Activated CD8-positive, alpha-beta memory T cell treated with anti-CD3 and anti-CD28 coated beads, Interleukin-2, amount 50 U/mL, for 1 hour (primary cell): ENCODE measurements around the gene ANKRD29.
"Not testable (repeated sequence)": the region's sequence is repeated elsewhere in the genome, so short reads cannot be mapped to it uniquely, and the experiment has no call there.

ENCODE experiments used
- DNase-seq: peaks from one replicate; pipeline ENCODE4 v3.0.0-alpha.2; 2020; ENCODE audit errors: extremely low read depth

The ANKRD29 gene

GRCh38 chr18:23557511-23557910 lies 105.2 kb downstream of the ANKRD29 start:
- not testable (repeated sequence) for DNase-seq

- no peak for DNase-seq
These were observed 106.4 kb downstream of the ANKRD29 start for GRCh38 chr18:23556145-23556780.

GRCh38 chr18:23553887-23554286 lies 108.8 kb downstream of the ANKRD29 start:
- DNase-seq, result no peak

DNA sequence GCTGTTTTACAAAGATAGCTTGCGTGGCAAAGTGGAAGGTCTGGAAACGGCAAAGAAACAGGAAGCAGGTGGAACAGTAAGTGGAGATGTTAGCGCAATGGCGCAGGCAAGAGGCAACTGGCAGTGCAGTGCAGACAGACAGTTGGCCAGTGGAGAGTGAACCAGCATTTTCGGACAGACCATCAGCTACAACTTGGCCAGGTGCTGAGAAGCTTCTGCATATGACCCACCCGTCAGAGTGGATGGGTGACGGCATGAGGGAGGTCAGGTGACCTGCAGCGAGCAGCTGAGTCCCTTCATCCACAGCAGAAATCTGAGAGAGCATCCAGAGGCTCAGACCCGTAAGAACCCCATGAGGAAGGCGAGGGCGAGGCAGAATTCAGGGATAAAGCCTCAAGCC lies 110.2 kb downstream of the ANKRD29 start:
- DNase-seq, result no peak

DNA sequence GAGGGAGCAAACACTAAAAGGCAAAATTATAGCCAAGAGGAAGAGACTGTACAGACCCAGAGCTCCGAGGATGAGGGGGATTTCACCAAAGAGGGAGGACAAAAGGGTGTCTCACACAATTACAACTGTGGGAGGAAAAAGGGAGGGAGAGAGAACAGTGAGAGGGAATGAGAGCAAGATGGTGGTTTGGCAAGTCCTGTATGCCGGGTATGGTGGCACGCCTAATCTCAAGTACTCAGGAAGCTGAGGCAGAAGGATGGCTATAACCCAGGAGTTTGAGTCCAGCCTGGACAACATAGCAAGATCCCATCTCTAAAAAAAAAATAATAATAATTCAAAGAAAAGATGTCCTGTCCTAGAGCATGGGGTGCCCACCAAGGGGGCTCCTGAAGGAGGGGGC lies 110.7 kb downstream of the ANKRD29 start:
- DNase-seq, result no peak

DNA sequence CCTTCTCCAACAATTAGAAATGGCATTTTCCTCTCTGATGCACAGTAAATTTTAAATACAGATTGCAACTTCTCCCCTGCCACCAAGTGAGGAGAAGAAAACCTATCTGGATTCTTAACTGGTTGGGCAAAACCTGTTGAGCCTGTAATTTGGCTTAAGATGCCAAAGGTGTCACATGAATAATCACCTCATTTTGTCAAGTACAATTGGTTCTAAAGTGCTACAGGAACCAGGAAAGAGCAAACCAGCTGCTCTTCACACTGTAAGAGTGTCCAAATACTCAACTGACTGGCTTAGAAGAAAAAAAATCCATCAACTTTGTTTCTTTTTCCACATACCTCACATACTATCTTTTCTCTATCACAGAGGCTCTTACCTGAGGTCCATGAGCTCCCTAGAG lies 111.8 kb downstream of the ANKRD29 start:
- DNase-seq, result no peak
